ENCODE measurements around the gene HIF1A. TPM values are rescaled to one million over a fixed set of nuclear protein-coding genes. Genes with fewer than 3 reads are reported as not detected.

Gene HIF1A
- total RNA-seq, 2 experiments from 2014 or later = 283 to 287 TPM

- CTCF ChIA-PET = no interaction called here
- H3K27me3 Mint-ChIP-seq = no peaks in the 10 kb centered on the region
- DNase-seq = no peak
- H3K4me3 Mint-ChIP-seq = no peak overlapping the region
- H3K4me1 Mint-ChIP-seq (ENCODE audit: low read depth) = peaks cover 1% of the 10 kb centered on the region
- no peaks in the 10 kb centered on the region for H3K9me3 Mint-ChIP-seq
- intact Hi-C loops (cut with micrococcal nuclease) = no loop called here
- H3K27ac Mint-ChIP-seq = no peak overlapping the region
- POLR2A ChIA-PET = interaction anchor here (1.5 kb wide), 1 partner anchor 16 kb away, joined by 4 read pairs; the partner anchor contains the start of gene HIF1A
- no peaks in the 10 kb centered on the region for H3K36me3 Mint-ChIP-seq
Measured at GRCh38 chr14:61678975-61679374, 16.3 kb upstream of the HIF1A start.

DNA sequence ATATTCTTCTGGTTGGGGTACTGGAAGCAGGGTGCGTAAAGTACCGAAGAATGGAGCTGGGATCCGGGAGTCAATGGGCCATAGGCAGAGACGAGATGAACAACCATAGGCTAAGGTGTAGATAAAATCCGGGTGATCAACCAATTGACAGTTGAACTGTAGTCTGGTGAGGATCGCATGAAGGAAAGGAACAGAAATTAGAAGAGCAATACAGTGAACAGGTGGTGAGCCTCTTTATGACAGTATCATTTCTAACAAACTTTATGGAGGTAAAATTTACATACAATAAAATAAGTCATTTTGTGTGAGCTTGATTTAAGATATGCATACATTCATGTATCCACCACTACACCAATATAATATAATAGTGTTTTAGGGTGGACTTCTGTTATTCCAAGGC is 13.9 kb upstream of the HIF1A start:
- Mint-ChIP-seq H3K27ac (no peak overlapping the region), H3K27me3 (no peaks in the 10 kb centered on the region), H3K4me3 (no peak overlapping the region), H3K4me1 (ENCODE audit: low read depth) (peaks cover 3% of the 10 kb centered on the region), H3K36me3 (no peaks in the 10 kb centered on the region), H3K9me3 (peaks cover under 1% of the 10 kb centered on the region)
- no peak for DNase-seq
- ChIA-PET CTCF (interaction anchor here (0.9 to 1.2 kb wide), 2 partner anchors 133 to 204 kb away, joined by 3 read pairs; no protein-coding TSS in a partner anchor), POLR2A (no interaction called here)
- intact Hi-C loops (cut with micrococcal nuclease) = no loop called here

DNA sequence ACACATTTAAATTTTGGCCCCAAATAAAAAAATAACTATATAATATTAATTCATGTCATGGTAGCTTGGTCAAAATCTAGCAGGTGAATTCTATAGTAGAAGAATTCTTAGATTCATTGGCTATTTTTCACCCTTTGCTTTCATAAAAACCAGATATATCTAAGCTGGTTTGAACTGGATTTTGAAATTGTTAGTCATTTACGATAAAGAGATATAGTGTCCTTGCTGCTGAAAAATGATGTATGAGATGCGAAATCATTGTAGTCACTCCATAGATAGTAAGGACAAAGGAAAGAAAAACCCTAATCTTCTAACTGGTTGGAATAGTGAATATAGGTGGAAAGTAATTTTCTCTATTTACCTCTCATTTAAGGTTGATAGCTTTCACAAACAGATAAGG is 12.2 kb upstream of the HIF1A start:
- CTCF ChIA-PET = no interaction called here
- DNase-seq = no peak
- H3K4me1 Mint-ChIP-seq (ENCODE audit: low read depth) = peaks cover 3% of the 10 kb centered on the region
- no peaks in the 10 kb centered on the region for H3K27me3 Mint-ChIP-seq
- no peak overlapping the region for H3K27ac Mint-ChIP-seq
- no peaks in the 10 kb centered on the region for H3K36me3 Mint-ChIP-seq
- intact Hi-C loops (cut with micrococcal nuclease) = no loop called here
- POLR2A ChIA-PET = interaction anchor here (1.2 kb wide), 1 partner anchor 42 kb away, joined by 3 read pairs; no protein-coding TSS in a partner anchor
- no peak overlapping the region for H3K4me3 Mint-ChIP-seq
- peaks cover 6% of the 10 kb centered on the region for H3K9me3 Mint-ChIP-seq

DNA sequence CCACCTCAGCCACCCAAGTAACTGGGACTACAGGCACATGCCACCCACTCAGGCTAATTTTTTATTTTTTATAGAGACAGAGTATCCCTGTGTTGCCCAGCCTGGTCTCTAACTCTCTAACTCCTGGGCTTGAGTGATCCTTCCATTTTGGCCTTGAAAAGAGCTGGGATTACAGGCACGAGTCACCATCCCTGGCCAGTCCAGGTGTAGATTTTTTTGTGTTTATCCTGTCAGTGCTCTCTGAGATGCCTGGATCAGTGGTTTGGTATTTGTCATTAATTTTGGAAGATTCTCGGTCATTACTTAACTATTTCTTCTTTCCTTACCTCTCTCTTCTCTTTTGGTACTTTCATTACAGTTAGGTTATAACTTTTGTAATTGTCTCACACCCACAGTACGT is 5.3 kb upstream of the HIF1A start:
- Mint-ChIP-seq H3K36me3 (no peaks in the 10 kb centered on the region), H3K27me3 (no peaks in the 10 kb centered on the region), H3K9me3 (peaks cover 6% of the 10 kb centered on the region), H3K27ac (no peak overlapping the region), H3K4me1 (ENCODE audit: low read depth) (peaks cover 34% of the 10 kb centered on the region), H3K4me3 (no peak overlapping the region)
- intact Hi-C loops (cut with micrococcal nuclease) = no loop called here
- ChIA-PET POLR2A (no interaction called here), CTCF (no interaction called here)
- no peak for DNase-seq

GRCh38 chr14:61690982-61691381 is 4.3 kb upstream of the HIF1A start:
- Mint-ChIP-seq H3K27me3 (no peaks in the 10 kb centered on the region), H3K9me3 (peaks cover 6% of the 10 kb centered on the region), H3K4me3 (no peak overlapping the region), H3K27ac (peak overlapping the region; percentile 68), H3K4me1 (ENCODE audit: low read depth) (peaks cover 32% of the 10 kb centered on the region), H3K36me3 (peaks cover 2% of the 10 kb centered on the region)
- CTCF ChIA-PET = interaction anchor here (1.2 to 1.3 kb wide), 2 partner anchors 29 to 70 kb away, joined by 3 to 9 read pairs; no protein-coding TSS in a partner anchor
- intact Hi-C loops (cut with micrococcal nuclease) = loop anchor here (1.0 kb wide), 1 partner anchor 20 kb away; no protein-coding TSS in a partner anchor
- POLR2A ChIA-PET = interaction anchor here (1.3 kb wide), 1 partner anchor 29 kb away, joined by 5 read pairs; no protein-coding TSS in a partner anchor
- DNase-seq = no peak

DNA sequence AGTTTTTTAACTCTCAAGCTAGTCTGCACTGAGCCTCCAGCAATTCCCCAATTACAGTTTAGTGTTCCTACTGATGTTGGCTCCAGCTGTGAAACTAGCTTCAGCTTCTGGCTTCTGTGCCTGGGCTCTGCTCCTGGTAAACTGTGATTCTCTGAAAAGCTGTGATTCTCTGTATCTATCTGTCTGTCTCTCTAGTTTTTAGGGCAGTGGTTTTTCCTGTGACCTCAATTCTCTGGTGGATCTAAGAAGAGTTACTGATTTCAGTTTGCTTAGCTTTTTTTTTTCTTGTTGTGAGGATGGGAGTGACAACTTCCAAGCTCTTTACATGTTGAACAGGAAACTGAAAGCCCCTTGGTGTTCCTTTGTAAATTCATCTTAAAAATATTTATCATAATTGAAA is 3.8 kb upstream of the HIF1A start:
- Mint-ChIP-seq H3K27ac (peak overlapping the region; percentile 68), H3K9me3 (peaks cover 5% of the 10 kb centered on the region), H3K4me3 (peak overlapping the region; percentile 42), H3K27me3 (no peaks in the 10 kb centered on the region), H3K4me1 (ENCODE audit: low read depth) (peaks cover 32% of the 10 kb centered on the region), H3K36me3 (peaks cover 7% of the 10 kb centered on the region)
- CTCF ChIA-PET = interaction anchor here (0.6 to 1.3 kb wide), 3 partner anchors 30 to 71 kb away, joined by 3 to 9 read pairs (median 3); no protein-coding TSS in a partner anchor
- POLR2A ChIA-PET = interaction anchor here (0.7 to 1.3 kb wide), 3 partner anchors 12 to 30 kb away, joined by 3 to 5 read pairs (median 3); no protein-coding TSS in a partner anchor
- no peak for DNase-seq
- intact Hi-C loops (cut with micrococcal nuclease) = loop anchor here (1.0 kb wide), 1 partner anchor 20 kb away; no protein-coding TSS in a partner anchor

- no peaks in the 10 kb centered on the region for H3K27me3 Mint-ChIP-seq
- peak overlapping the region; percentile 98 for H3K4me3 Mint-ChIP-seq
- H3K9me3 Mint-ChIP-seq = no peaks in the 10 kb centered on the region
- peaks cover 32% of the 10 kb centered on the region for H3K36me3 Mint-ChIP-seq
- H3K4me1 Mint-ChIP-seq (ENCODE audit: low read depth) = peaks cover 41% of the 10 kb centered on the region
- intact Hi-C loops (cut with micrococcal nuclease) = loop anchor here (2.0 kb wide), 1 partner anchor 73 kb away; no protein-coding TSS in a partner anchor
- H3K27ac Mint-ChIP-seq = peak overlapping the region; percentile 98
- DNase-seq = no peak
- ChIA-PET POLR2A (interaction anchor here (0.8 to 2.4 kb wide), 4 partner anchors 86 to 371 kb away, joined by 3 to 16 read pairs (median 7); no protein-coding TSS in a partner anchor), CTCF (interaction anchor here (0.9 to 1.5 kb wide), 3 partner anchors 23 to 233 kb away, joined by 3 read pairs; no protein-coding TSS in a partner anchor)
Measured at GRCh38 chr14:61694039-61694438, 1.3 kb upstream of the HIF1A start.

DNA sequence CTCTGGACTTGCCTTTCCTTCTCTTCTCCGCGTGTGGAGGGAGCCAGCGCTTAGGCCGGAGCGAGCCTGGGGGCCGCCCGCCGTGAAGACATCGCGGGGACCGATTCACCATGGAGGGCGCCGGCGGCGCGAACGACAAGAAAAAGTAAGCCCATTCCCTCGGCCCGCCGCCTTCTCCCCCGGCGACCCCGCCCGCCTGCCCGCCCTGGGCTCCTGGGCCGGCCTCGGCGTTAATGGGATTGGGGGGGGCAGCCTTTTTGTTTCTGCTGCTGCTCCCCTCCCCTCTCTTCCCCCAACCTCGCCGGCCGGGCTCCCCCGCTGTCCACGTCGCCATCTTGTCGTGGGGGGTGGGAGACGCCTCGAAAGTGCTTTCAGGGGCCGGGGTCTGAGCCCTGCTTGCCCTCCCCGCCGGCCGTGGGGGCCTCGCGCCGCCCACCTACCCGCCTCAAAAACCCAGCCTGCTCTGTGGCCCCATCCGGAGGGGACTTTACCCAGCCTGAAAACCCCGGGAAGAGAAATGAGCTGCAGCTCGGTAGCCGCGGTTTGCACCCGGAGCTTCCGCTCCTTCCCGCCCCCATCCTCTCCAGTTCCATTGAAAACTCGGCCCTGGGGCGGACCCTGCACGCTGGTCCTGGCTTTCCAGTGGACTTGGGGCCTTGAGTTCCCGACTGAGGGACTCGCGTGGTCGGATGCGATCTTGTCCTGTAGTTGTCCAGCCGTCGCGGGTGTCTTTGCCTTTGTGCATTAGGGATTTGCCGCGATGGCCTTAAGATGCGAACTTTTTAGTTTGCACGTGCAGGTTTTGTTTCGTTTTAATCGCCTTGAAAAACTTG is 598 bp downstream of the HIF1A start:
- peaks cover 48% of the 10 kb centered on the region for H3K36me3 Mint-ChIP-seq
- no peaks in the 10 kb centered on the region for H3K27me3 Mint-ChIP-seq
- DNase-seq = peak; percentile 74
- POLR2A ChIA-PET = interaction anchor here (0.7 to 4.5 kb wide), 28 partner anchors 8 to 373 kb away, joined by 3 to 40 read pairs (median 6); partner anchors contain the start of gene SNAPC1
- peak overlapping the region; percentile 98 for H3K27ac Mint-ChIP-seq
- H3K9me3 Mint-ChIP-seq = no peaks in the 10 kb centered on the region
- peaks cover 52% of the 10 kb centered on the region for H3K4me1 Mint-ChIP-seq (ENCODE audit: low read depth)
- H3K4me3 Mint-ChIP-seq = peak overlapping the region; percentile 98
- intact Hi-C loops (cut with micrococcal nuclease) = loop anchor here (1.0 to 5.0 kb wide), 8 partner anchors 25 to 1447 kb away; partner anchors contain the start of gene PPM1A
- CTCF ChIA-PET = interaction anchor here (1.3 to 1.7 kb wide), 2 partner anchors 33 to 35 kb away, joined by 3 to 6 read pairs; no protein-coding TSS in a partner anchor

GRCh38 chr14:61696753-61697318 is 1.5 kb downstream of the HIF1A start:
- intact Hi-C loops (cut with micrococcal nuclease) = loop anchor here (5.0 kb wide), 1 partner anchor 310 kb away; no protein-coding TSS in a partner anchor
- H3K27ac Mint-ChIP-seq = peak overlapping the region; percentile 98
- H3K4me3 Mint-ChIP-seq = peak overlapping the region; percentile 98
- H3K36me3 Mint-ChIP-seq = peaks cover 53% of the 10 kb centered on the region
- DNase-seq = no peak
- H3K27me3 Mint-ChIP-seq = no peaks in the 10 kb centered on the region
- H3K4me1 Mint-ChIP-seq (ENCODE audit: low read depth) = peaks cover 49% of the 10 kb centered on the region
- ChIA-PET CTCF (interaction anchor here (1.1 to 1.5 kb wide), 2 partner anchors 140 to 219 kb away, joined by 4 to 5 read pairs; no protein-coding TSS in a partner anchor), POLR2A (interaction anchor here (0.8 to 5.7 kb wide), 8 partner anchors 29 to 364 kb away, joined by 3 to 40 read pairs (median 12); no protein-coding TSS in a partner anchor)
- H3K9me3 Mint-ChIP-seq = no peaks in the 10 kb centered on the region

DNA sequence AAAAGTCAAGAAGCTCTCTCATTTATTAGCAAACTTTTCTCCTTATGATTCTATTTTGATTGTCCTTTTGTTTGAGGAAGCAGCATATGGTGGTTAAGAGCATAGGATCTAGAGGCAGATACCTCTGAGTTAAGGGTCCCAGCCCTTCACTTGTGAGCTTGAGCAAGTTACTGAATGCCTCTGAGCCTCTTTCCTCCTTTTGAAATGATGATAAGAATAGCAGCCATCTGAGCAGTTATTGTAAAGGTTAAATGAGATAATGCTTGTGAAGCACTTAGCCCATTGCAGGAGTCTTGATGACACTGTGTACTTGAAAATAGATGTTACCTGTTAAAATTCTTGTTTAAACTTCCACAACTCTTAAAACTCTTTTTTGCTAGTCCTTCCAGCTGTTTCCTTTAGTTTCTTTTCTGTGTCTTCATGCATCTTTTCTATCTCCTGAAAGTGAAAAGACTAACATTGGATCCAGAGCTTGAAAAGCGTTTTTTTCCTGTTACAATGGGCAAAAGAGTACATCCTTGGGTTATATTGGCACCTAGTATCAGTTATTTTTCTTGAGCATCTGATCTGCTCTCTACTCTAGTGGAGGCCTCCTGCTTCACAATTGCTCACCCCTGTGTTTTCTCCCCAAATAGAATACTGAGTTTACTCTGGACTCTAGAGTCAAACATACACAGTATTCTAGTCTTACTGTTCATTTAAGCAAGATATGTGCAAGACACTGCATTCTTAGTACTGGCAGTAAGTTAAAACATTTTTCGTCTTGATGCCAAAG is 3.1 kb downstream of the HIF1A start:
- H3K27ac Mint-ChIP-seq = peak overlapping the region; percentile 98
- POLR2A ChIA-PET = interaction anchor here (0.7 to 5.7 kb wide), 24 partner anchors 12 to 375 kb away, joined by 3 to 40 read pairs (median 4); partner anchors contain the start of gene SNAPC1
- peaks cover 60% of the 10 kb centered on the region for H3K36me3 Mint-ChIP-seq
- no peaks in the 10 kb centered on the region for H3K27me3 Mint-ChIP-seq
- peak overlapping the region; percentile 98 for H3K4me3 Mint-ChIP-seq
- peaks cover 53% of the 10 kb centered on the region for H3K4me1 Mint-ChIP-seq (ENCODE audit: low read depth)
- CTCF ChIA-PET = interaction anchor here (0.9 to 2.4 kb wide), 9 partner anchors 28 to 225 kb away, joined by 3 to 12 read pairs (median 3); no protein-coding TSS in a partner anchor
- H3K9me3 Mint-ChIP-seq = no peaks in the 10 kb centered on the region
- intact Hi-C loops (cut with micrococcal nuclease) = loop anchor here (2.0 to 5.0 kb wide), 2 partner anchors 311 to 368 kb away; no protein-coding TSS in a partner anchor
- no peak for DNase-seq

DNA sequence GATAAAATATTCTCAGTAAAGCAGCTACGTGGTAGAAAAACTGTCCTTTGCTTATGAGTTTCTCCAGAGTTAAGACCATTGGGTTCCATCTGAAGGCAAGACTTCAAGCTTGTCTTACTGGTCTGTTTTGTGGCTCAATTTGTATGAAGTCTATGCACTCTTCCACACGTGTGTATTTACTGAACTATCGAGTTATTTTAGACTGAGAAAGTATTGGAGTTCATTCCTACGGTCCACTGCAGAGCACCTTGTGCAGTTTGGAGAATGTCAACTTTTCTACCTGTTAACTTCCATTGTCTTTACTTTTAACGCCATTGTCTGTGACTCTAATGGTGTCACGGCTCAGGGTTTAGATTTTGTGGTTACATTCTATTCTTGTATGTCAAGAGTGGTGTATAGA is 3.7 kb downstream of the HIF1A start:
- no peak for DNase-seq
- Mint-ChIP-seq H3K4me1 (ENCODE audit: low read depth) (peaks cover 57% of the 10 kb centered on the region), H3K27me3 (no peaks in the 10 kb centered on the region), H3K9me3 (no peaks in the 10 kb centered on the region), H3K4me3 (peak overlapping the region; percentile 98), H3K27ac (peak overlapping the region; percentile 98), H3K36me3 (peaks cover 64% of the 10 kb centered on the region)
- ChIA-PET POLR2A (interaction anchor here (0.8 to 5.7 kb wide), 16 partner anchors 15 to 376 kb away, joined by 3 to 40 read pairs (median 6); no protein-coding TSS in a partner anchor), CTCF (interaction anchor here (1.0 to 2.4 kb wide), 6 partner anchors 27 to 223 kb away, joined by 3 to 12 read pairs (median 3); no protein-coding TSS in a partner anchor)
- intact Hi-C loops (cut with micrococcal nuclease) = loop anchor here (2.0 to 5.0 kb wide), 2 partner anchors 312 to 368 kb away; no protein-coding TSS in a partner anchor
